HG03520 (cell line): ENCODE data around the gene HS6ST2.
A peak's percentile ranks its signal among the peaks of the same experiment; 100 is the strongest.

ENCODE experiments used
- ATAC-seq: cut with Tn5 transposase; IDR thresholded peaks from one replicate; pipeline ENCODE4 v1.9.1; 2021; ENCODE audit warnings: mild to moderate bottlenecking, moderate library complexity; ENCODE audit not compliant: unreplicated experiment

The HS6ST2 gene

GRCh38 chrX:132689612-132690563, 268.5 kb downstream of the HS6ST2 start:
- ATAC-seq: no peak

GRCh38 chrX:132685276-132685675, 273.2 kb downstream of the HS6ST2 start:
- no peak for ATAC-seq

- ATAC-seq: no peak
These were observed 281.2 kb downstream of the HS6ST2 start for GRCh38 chrX:132677233-132677716.

- no peak for ATAC-seq
These were observed 281.8 kb downstream of the HS6ST2 start for GRCh38 chrX:132676561-132677186.

- no peak for ATAC-seq
These were observed 282.3 kb downstream of the HS6ST2 start for GRCh38 chrX:132676102-132676501.

GRCh38 chrX:132673331-132673730, 285.1 kb downstream of the HS6ST2 start:
- ATAC-seq: no peak

GRCh38 chrX:132671229-132671641, 287.2 kb downstream of the HS6ST2 start:
- ATAC-seq: no peak

GRCh38 chrX:132669142-132669541, 289.3 kb downstream of the HS6ST2 start:
- ATAC-seq: no peak

GRCh38 chrX:132668178-132668577, 290.3 kb downstream of the HS6ST2 start:
- no peak for ATAC-seq

GRCh38 chrX:132665676-132666075, 292.8 kb downstream of the HS6ST2 start:
- no peak for ATAC-seq

- ATAC-seq: no peak
These were observed 294.2 kb downstream of the HS6ST2 start for GRCh38 chrX:132664273-132664672.

- no peak for ATAC-seq
These were observed 295.6 kb downstream of the HS6ST2 start for GRCh38 chrX:132662844-132663243.

- no peak for ATAC-seq
These were observed 300.6 kb downstream of the HS6ST2 start for GRCh38 chrX:132657876-132658275.

GRCh38 chrX:132652871-132653270, 305.6 kb downstream of the HS6ST2 start:
- ATAC-seq: no peak

- ATAC-seq: no peak
These were observed 306.9 kb downstream of the HS6ST2 start for GRCh38 chrX:132651421-132652086.

GRCh38 chrX:132648895-132649294, 309.5 kb downstream of the HS6ST2 start:
- no peak for ATAC-seq

- no peak for ATAC-seq
These were observed 319.0 kb downstream of the HS6ST2 start for GRCh38 chrX:132639446-132639845.

GRCh38 chrX:132638313-132638712, 320.1 kb downstream of the HS6ST2 start:
- no peak for ATAC-seq

- ATAC-seq: no peak
These were observed 322.3 kb downstream of the HS6ST2 start for GRCh38 chrX:132636080-132636479.

- no peak for ATAC-seq
These were observed 323.9 kb downstream of the HS6ST2 start for GRCh38 chrX:132634521-132634920.

GRCh38 chrX:132631579-132632232, 326.7 kb downstream of the HS6ST2 start:
- peak; percentile 67 for ATAC-seq
